Right ventricle myocardium inferior (tissue), 1 donor: Measurements from ENCODE around the gene C10orf67. TPM values are rescaled to one million over a fixed set of nuclear protein-coding genes. Genes with fewer than 3 reads are reported as not detected.
"Not testable (repeated sequence)": the region's sequence is repeated elsewhere in the genome, so short reads cannot be mapped to it uniquely, and the experiment has no call there.

Experiments used
- ATAC-seq: fragments of 200-7000 bp; cut with Tn5 transposase; one replicate; pipeline ENCODE4 v1.9.1; 2020; ENCODE audit warnings: mild to moderate bottlenecking, moderate library complexity
- DNase-seq: peaks from one replicate; pipeline ENCODE4 v3.0.0; 2021; ENCODE audit errors: missing footprints
- intact Hi-C: fragments of 100-400 bp; cut with DNase I; formaldehyde crosslinking; loops from one replicate; pipeline ENCODE4 v1.11.0; 2022
- total RNA-seq: library from RNA; stranded (reverse); fragmentation: NEBNext Ultra II Directional; extraction: Animal tissue kit (Norgen Biotek cat#: 25700); gene quantifications from one replicate; pipeline ENCODE4 v1.2.1, GENCODE V29; 2021
- donor health status: DM: no; HTN: yes; CAD: no; lungs with severe emphysema.

Gene C10orf67
- total RNA-seq, 1 donor from 2014 or later: 0.51 TPM

DNA sequence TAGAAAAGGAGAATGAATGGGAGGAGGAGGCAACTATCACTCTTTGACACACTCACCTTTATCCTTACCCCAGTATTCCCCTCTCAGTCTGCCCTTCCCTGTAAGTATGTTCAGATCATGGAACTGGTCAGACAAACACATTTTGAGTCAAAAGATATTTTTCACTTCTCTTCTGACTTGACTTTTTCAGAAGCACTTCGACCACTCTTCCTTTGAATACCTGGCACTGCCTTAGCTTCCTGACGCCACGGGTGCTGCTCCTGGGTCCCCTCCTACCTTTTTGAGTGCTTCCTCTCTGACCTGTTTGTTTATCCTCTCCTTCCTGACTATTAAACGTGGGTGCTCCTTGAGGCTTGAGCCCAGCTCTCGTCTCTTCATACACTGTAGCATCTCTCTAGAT is 19.8 kb upstream of the C10orf67 start:
- DNase-seq (no peak), ATAC-seq (no peak)
- intact Hi-C loops: no loop called here

DNA sequence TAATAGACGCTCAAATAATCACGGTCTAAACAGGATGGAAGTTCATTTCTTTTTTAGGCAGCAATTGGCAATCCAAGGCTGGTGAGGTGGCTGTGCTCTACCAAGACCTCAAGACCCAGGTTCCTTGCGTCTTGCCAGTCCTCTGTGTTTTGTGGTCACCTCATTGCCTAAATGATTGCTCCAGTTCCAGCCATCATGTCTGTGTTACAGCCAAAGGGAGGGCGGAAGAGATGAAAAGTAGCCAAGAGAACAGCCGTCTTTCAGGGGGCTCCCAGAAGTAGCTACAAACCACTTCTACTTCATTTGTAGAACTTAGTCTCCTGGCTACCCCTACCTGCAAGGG is 19.2 kb upstream of the C10orf67 start:
- ATAC-seq (no peak), DNase-seq (no peak)
- intact Hi-C loops: no loop called here

DNA sequence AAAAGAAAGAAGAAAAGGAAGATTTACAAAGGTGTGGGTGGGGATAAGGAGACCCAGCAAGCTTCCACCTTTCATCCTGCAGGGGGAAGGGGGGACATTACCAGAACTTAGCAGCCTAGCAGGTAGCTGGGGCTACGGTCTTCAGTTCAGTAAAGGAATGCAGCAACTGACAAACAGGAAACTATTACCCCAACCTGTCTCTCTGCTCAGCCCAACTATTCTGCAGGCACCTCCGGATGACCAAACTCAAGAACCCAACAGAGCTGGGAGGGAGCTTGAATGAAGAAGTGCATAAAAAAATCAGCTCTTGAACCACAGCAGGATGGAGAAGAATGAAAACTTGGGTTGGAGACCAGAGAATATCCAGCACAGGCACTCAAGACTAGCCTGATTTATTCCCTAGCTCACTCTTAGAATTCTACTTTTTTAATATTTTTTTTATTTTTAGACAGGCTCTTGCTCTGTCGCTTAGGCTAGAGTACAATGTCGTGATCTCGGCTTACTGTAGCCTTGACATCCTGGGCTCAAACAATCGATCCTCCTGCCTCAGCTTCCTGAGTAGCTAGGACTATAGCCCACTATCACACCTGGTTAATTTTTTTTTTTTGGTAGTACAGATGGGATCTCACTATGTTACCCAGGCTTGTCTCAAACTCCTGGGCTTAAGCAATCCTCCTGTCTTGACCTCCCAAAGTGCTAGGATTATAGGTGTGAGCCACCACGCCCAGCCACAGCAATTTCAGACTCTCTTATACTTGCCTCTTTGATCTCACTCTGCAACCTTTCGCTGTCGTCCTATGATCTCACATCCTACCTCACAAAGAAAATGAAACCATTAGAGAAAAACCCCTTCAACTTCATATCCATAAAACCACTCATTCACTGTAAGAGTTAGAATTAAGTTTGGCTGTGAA is 18.5 kb upstream of the C10orf67 start:
- DNase-seq (no peak), ATAC-seq (no peak)
- intact Hi-C loops: no loop called here

DNA sequence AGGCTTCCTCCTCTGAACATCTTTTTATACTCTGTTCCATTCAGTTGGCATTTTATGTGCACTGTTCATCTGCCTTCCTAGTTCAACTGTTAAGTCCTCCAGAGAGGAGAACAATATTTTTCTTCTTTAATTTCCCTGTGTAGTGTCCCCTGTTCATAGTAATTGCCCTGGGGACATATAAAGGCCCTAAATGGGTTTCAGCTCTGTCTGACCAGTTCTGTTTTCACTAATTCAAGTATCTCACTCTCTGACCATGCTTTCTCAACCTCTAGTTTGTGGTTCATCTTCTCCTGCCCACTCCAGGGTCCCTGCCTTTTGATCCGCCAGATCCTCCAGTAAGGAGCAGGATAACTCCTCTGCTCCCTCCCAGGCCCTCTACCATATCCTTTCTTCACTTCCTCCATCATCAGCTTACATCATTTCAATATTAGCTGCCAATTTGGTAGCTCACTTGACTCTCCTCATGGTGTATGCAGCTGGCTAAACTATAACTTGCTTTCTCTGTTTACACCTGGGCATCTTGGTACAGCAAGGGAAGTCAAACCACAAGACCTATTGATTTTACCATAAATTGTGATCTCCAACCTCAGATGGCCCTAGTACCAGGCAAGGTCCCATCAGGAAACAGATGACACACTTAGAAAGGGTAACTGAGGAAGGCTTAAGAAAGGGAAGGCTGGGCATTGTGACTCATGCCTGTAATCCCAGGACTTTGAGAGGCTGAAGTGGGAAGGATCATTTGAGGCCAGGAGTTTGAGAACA is 17.7 kb upstream of the C10orf67 start:
- intact Hi-C loops: no loop called here
- ATAC-seq (no peak), DNase-seq (no peak)

DNA sequence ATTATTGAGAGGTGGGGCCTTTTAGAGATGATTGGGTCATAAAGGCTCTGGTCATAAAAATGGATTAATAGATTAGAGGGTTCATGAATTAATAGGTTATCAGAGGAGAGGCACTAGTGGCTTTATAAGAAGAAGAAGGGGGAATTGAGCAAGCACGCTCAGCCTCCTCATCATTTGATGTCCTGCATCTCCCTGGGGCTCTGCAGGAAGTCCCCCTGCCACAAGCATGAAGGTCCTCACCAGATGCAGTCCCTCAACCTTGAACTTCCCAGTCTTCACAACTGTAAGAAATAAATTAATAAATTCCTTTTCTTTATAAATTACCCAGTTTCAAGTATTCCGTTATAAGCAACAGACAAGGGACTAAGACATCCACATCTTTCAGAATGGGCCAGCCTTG is 17.1 kb upstream of the C10orf67 start:
- DNase-seq (no peak), ATAC-seq (no peak)
- intact Hi-C loops: no loop called here

DNA sequence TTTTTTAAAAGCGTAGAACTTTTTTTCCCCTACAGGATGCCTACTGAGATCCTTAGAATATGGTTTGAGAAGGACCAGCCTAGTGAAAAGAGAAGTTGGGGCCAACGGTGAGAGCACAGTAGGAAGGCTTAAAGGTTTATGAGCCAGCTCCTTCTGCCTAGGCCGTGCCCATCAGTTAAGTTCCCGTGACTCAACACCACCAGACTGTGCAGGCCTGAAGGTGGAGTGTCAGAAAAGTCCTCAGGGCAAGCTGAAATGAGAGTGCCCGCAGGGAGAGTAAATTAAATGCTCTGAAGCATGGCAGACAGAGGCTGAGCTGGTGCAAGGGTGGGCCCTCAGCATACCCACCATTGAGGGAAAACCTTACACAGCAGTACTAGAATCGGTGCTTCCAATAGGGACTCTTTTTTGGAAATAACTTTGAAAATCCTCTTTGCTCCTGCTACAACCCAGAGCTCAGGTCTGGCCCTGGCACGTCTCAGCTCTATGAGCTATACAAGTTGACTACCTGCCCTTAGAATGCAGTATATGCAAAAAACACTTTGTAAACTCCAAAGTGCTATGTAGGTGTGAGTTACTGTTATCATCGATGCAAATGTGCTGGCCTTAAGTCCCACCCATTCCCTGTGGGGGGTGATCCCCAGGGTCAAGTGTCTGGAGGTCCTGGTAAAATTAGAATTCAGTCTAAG is 15.2 kb upstream of the C10orf67 start:
- DNase-seq: no peak
- intact Hi-C loops: no loop called here

DNA sequence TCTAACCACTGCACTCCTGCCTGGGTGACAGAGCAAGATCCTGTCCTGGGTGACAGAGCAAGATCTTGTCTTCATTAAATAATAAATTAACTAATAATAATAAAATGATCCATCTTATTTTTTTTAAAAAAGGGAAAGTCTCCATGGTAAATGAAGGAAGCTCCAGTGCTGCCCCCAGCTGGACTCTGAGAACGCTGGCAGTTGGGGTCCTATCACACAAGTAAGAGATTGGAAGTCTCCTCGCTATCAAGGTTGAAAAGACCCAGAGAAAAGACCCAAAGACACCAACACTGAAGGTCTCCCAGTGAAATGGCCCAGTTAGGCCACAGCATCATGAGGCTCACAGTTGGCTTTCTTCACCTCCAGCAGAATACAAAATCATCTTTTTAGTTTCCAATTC is 13.8 kb upstream of the C10orf67 start:
- DNase-seq: no peak
- intact Hi-C loops: no loop called here

More for the DNA sequence above, 15.2 kb upstream of the C10orf67 start:
- ATAC-seq: peak; percentile 46

DNA sequence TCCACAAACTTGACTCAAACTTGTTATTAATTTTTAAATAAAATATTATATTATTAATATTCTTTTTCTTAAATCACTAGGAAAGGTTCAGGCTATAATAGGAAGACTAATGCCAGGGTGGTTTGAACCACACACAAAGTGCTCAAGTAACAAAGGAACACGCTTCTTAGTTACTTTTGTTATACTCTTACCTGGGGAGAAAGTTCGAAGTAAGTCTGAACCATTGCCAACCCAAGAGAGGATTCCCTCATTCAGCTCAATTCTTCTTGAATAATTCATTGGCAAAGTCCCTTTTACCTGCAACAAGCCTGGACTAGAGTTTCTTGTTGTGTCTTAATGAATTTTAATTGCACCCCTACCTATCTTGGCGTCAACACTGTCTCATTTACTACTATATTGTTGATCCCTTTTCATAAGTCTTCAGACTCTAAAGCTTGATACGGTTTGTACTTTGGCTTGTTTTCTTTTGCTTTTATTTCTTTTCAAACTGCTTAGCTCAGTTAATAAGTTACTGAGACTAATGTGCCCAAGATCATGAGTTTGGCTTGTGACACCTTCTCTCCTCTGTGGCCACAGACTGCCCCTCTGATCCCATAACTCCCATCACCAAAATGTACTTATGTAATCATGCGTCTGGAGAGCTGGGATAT is 10.2 kb upstream of the C10orf67 start:
- intact Hi-C loops: no loop called here

More for the DNA sequence above, 13.8 kb upstream of the C10orf67 start:
- ATAC-seq: no peak

DNA sequence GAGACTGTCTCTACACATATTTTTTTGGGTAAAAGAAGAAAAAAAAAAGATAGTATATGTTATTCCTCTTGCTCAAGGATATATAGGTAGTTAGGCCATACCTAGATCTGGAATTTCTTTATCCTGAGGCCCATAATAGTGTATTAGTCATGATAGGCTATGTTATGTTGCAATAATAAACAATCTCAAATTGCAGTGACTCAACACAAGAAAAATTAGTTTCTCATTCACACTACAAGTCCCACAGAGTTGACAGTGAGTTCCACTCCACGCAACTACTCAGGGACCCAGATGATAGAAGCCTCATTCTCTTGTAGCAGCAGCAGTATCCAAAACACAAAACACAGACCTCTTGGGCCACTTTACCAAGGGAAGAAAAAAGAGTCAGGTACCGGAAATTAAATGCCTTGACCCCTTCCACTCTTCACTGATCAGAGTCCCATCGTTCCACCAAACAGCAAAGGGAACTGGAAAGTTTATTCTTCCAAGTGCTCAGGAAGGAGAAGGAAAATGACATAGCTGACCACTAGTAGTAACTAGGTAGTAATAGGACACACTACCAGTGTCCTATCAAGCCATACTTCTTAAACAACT is 7.4 kb upstream of the C10orf67 start:
- ATAC-seq (no peak), DNase-seq (no peak)
- intact Hi-C loops: no loop called here

More for the DNA sequence above, 10.2 kb upstream of the C10orf67 start:
- no peak for DNase-seq
- ATAC-seq: no peak

DNA sequence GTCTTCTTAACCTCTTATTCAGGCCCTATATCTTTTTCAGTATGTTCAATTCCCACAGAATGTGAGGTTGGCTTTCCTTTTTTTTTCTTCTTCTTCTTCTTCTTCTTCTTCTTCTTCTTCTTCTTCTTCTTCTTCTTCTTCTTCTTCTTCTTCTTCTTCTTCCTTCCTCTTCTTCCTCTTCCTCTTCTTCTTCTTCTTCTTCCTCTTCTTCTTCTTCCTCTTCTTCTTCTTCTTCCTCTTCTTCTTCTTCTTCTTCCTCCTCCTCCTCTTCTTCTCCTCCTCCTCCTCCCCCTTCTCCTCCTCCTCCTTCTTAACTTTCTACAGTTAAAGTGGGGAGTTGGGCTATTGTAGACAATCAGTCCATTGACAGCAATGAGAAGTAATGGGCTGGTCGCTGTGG is 6.1 kb upstream of the C10orf67 start:
- DNase-seq, ATAC-seq, intact Hi-C loops: not testable (repeated sequence)

DNA sequence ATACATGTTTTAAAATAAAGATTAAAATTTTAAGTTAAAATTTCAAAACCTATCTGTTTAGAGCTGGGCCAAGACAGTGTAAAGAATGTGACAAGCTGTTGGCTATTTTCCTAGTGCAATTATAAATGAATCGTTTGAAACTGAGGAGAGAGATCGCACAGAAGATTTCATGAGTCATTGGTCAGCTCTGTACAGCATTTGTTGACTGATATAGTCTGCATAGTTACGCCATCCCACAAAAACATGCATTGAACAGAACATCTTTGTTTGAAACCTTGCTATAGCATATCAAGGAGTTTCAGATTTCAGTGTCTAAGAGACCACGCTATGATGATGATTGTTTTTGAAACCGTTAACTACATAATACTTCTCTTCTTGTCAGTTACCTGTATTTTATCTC is 1.3 kb upstream of the C10orf67 start:
- no peak for ATAC-seq
- intact Hi-C loops: no loop called here
- no peak for DNase-seq

DNA sequence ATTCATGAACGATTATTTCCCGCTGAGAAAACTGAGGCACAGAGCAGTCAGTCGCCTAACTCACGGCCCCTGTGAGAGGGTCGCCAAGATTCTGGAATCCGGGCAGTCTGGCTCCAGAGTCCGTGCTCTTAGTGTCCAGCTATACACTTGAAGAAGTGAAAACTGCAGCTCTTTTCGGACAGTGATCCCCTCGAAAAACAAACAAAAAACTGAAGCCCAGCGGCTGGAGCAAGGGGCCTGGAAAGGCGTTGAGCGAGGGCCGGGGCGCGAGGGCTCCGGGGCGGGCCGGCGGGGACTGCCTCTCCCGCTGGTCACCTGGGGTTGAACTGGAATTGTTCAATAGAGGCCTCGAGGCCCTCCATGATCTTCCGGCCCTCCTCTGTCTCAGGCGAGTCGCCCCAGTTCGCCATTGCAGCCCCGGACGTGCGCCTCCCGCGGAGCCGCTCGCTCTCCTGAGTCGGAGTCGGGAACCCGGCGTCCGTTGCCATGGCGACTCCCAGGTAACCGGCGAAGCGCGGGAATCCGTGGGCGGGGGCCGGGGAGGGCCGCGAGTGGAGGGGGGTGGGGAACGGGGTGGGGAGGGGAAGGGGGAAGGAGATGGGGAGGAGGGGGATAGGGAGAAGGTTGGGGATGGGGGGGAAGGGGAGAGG is 881 bp downstream of the C10orf67 start:
- intact Hi-C loops: loop anchor here (1.0 kb wide), 1 partner anchor 57 kb away; no protein-coding TSS in a partner anchor
- peak; percentile 23 for ATAC-seq
- peak; percentile 67 for DNase-seq

DNA sequence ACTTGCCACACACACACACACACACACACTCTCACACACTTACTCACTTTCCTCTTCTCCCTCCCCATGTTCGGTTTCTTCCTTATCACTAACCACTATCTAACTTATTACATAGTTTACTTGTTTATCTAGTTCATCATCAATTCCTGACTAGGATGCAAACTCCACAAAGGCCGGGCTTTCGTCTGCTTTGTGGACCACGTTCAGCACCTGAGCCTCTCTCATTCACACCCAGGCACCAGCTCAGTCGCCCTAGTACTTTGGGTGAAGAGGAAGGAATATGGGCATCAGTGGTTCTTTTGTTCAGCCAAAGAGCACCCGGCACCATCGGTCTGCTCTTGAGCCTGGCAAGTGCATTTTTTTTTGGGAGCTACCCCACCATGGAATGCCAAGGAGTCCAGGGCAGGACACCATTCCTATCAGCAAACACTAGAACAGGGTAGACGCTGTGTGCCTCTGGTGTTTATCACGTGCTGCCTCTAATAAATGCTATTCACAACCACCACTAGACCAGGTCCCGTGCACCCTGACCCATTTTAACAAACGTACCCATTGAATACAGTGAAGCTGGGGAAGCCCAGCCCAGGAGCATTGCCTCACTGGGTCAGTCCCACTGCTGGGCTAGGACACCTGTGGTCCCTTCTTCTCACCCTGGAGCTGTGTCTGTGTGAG is 2.2 kb downstream of the C10orf67 start:
- intact Hi-C loops: no loop called here
- ATAC-seq (peak; percentile 54), DNase-seq (no peak)

DNA sequence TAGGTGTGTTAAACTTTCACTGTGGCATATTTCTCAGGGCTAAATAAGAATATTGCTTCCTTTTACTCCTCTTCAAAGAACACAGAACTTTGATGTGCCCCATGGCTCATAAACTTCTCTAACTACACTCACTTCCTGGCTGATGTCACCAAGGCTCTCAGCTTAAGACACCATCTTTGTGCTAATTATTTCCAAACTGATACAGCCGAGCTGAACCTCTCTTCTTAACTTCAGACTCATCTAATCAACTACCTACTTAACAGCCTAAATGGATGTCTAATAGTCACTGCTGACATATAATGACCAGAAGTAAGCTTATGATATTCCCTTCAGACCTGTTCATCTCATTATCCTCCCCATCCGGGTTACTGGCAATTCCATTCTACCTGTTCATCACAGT is 3.6 kb downstream of the C10orf67 start:
- DNase-seq (no peak), ATAC-seq (no peak)
- intact Hi-C loops: no loop called here

DNA sequence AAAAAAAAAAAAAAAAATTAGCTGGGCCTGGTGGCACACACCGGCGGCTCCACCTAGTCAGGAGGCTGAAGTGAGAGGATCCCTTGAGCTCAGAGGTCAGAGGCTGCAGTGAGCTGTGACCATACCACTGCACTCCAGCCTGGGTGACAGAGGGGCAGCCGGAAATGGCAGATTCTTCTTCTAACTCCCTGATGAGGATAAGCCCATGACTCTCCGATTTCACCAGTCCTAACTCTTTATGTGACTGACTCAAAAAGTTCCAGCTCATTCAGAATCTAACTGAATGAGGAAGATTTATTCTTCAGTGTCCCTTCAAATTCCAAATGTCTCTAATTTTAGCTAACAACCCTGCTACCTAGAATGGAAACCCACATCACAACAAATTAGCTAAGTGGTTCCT is 4.2 kb downstream of the C10orf67 start:
- intact Hi-C loops: no loop called here
- no peak for DNase-seq
- no peak for ATAC-seq

DNA sequence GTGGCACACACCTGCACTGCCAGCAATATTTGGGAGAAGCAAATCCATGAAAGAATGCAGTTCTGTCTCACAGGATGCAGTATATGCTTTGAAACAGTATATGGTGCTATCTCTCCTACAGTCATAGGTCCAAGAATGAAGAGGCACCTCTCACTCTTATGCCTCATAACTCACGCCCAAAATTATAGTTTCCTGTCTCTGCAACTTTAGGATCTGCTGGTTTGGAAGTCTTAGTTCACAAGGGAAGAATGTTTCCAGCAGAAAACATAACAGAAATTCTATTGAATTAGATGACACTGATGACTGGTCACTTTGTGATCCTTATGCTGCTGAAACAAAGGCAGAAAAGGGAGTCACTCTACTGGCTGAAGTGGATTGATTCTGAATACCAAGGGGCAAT is 5.7 kb downstream of the C10orf67 start:
- ATAC-seq: no peak
- no peak for DNase-seq
- intact Hi-C loops: no loop called here

DNA sequence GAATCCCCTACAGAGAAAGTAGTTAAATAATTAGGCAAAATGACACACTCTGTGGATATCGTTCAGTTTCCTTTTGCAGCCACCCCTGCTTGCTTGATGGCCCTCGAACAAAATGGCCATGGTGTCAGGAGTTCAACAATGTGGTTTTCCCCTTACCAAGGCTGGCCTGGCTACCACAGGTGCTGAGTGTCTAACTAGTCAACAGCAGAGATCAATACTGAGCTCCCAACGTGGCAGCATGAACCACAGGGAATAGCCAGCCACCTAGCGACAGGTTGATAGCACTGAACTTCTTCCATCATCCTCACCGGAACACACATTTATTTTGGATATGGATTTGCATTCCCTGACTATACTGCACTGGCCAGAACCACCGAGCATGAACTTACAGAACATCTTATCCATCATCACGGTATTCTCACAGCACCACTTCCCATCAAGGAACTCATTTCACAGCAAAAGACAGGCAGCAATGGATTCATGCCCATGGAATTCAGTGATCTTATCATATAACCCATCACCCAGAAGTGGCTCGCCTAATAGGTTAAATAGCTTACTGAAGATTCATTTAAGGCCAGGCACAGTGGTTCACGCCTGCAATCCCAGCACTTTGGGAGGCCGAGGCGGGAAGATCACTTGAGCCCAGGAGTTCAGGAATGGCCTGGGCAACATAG is 6.3 kb downstream of the C10orf67 start:
- no peak for ATAC-seq
- intact Hi-C loops: no loop called here
- DNase-seq: no peak
